ENCODE results near the gene PURA. TPM values are rescaled to one million over a fixed set of nuclear protein-coding genes. Genes with fewer than 3 reads are reported as not detected.
A peak's percentile ranks its signal among the peaks of the same experiment; 100 is the strongest.

The PURA gene
- total and polyA plus RNA-seq, 2 experiments from 2014 or later: 10.7 to 30.6 TPM

DNA sequence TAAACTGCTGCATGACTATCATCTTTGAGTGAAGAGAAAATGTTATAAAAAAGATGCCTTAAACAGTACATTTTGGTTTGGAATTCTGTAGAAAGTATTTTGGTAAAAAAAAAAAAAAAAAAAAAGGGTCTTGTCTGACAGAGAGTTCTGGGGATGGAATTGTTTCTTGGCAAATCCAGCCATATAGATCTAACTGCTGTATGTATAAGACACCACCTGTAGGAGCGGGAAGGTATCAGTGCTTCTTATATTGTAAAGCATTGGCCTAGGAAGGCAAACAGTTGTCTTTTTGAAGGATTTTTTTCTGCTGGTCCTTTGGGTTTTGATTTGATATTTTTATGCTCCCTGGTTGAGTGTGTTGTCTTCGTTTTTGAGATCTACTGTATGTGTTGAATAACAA lies 2.8 kb downstream of the PURA start:
- peaks cover 96% of the 10 kb centered on the region for H3K79me2 ChIP-seq (ENCODE audit: insufficient read depth)
- H3K4me2 ChIP-seq (ENCODE audit: unreplicated experiment): peak overlapping the region; percentile 81

GRCh38 chr5:140117523-140117922 lies 3.6 kb downstream of the PURA start:
- DNase-seq: no peak
- Histone ChIP-seq H3K36me3 (ENCODE audit: low read depth) (no peaks in the 10 kb centered on the region; the same call in 1 of the 2 replicates), H3K9ac (no peak overlapping the region), H3K4me2 (ENCODE audit: unreplicated experiment) (peak overlapping the region; percentile 81), H2AFZ (no peak overlapping the region), H3K27ac (no peak overlapping the region), H3K27me3 (replicated peaks; ENCODE audit: insufficient read depth) (no peaks in the 10 kb centered on the region), H3F3A (ENCODE audit: insufficient read depth) (peaks cover 9% of the 10 kb centered on the region), H4K20me1 (ENCODE audit: insufficient read depth) (peaks cover 18% of the 10 kb centered on the region; the same call in 1 of the 2 replicates), H3K9me2 (ENCODE audit: insufficient read depth) (no peaks in the 10 kb centered on the region), H3K9me3 (ENCODE audit: low read depth) (no peaks in the 10 kb centered on the region), H3K79me2 (ENCODE audit: insufficient read depth) (peaks cover 96% of the 10 kb centered on the region), H3K4me3 (no peak overlapping the region), H3K4me1 (ENCODE audit: insufficient read depth) (peaks cover 37% of the 10 kb centered on the region)
- in situ Hi-C loops (cut with MboI): no loop called here
- TF ChIP-seq EZH2 (IDR thresholded peaks at IDR 0.05; ENCODE audit: insufficient read depth, poor library complexity, severe bottlenecking): no peak
- no peak for TF ChIP-seq EZH2phosphoT487 (IDR thresholded peaks at IDR 0.05; ENCODE audit: insufficient read depth, low read depth)
- 73 to 79% methylated on average over 3 of the region's 3 CpGs for WGBS, 2 experiments (ENCODE audit: low coverage in 1 of 2, low lambda C conversion rate in 2 of 2, missing lambda C conversion rate in 2 of 2)

More for the DNA sequence above, 2.8 kb downstream of the PURA start:
- TF ChIP-seq EZH2phosphoT487 (IDR thresholded peaks at IDR 0.05; ENCODE audit: insufficient read depth, low read depth): no peak
- no peak for TF ChIP-seq EZH2 (IDR thresholded peaks at IDR 0.05; ENCODE audit: insufficient read depth, poor library complexity, severe bottlenecking)
- Histone ChIP-seq H4K20me1 (ENCODE audit: insufficient read depth) (peaks cover 18% of the 10 kb centered on the region; the same call in 1 of the 2 replicates), H3K36me3 (ENCODE audit: low read depth) (no peaks in the 10 kb centered on the region; the same call in 1 of the 2 replicates), H3F3A (ENCODE audit: insufficient read depth) (peaks cover 9% of the 10 kb centered on the region), H3K9me2 (ENCODE audit: insufficient read depth) (no peaks in the 10 kb centered on the region), H3K4me3 (peak overlapping the region; percentile 78; the same call in 1 of the 2 replicates), H3K9me3 (ENCODE audit: low read depth) (no peaks in the 10 kb centered on the region), H3K4me1 (ENCODE audit: insufficient read depth) (peaks cover 40% of the 10 kb centered on the region), H3K9ac (peak overlapping the region; percentile 89; the same call in 1 of the 2 replicates), H3K27me3 (replicated peaks; ENCODE audit: insufficient read depth) (no peaks in the 10 kb centered on the region), H3K27ac (no peak overlapping the region), H2AFZ (no peak overlapping the region)
- in situ Hi-C loops (cut with MboI): no loop called here
- WGBS, 2 experiments (ENCODE audit: low coverage in 1 of 2, low lambda C conversion rate in 2 of 2, missing lambda C conversion rate in 2 of 2): 76 to 80% methylated on average over 2 of the region's 2 CpGs
- peak; percentile 8 for DNase-seq

- Histone ChIP-seq H3K9me2 (ENCODE audit: insufficient read depth) (no peaks in the 10 kb centered on the region; the same call in 1 of the 2 replicates), H3K27ac (no peak overlapping the region), H3K9me3 (ENCODE audit: low read depth) (no peaks in the 10 kb centered on the region), H3K4me1 (ENCODE audit: insufficient read depth) (peaks cover 44% of the 10 kb centered on the region), H3K4me2 (ENCODE audit: unreplicated experiment) (no peak overlapping the region), H3K36me3 (ENCODE audit: low read depth) (no peaks in the 10 kb centered on the region; the same call in 1 of the 2 replicates), H3K4me3 (no peak overlapping the region), H2AFZ (no peak overlapping the region), H3K9ac (no peak overlapping the region), H4K20me1 (ENCODE audit: insufficient read depth) (peaks cover 18% of the 10 kb centered on the region; the same call in 1 of the 2 replicates), H3F3A (ENCODE audit: insufficient read depth) (peaks cover 9% of the 10 kb centered on the region), H3K79me2 (ENCODE audit: insufficient read depth) (peaks cover 96% of the 10 kb centered on the region), H3K27me3 (replicated peaks; ENCODE audit: insufficient read depth) (no peaks in the 10 kb centered on the region)
- TF ChIP-seq EZH2phosphoT487 (IDR thresholded peaks at IDR 0.05; ENCODE audit: insufficient read depth, low read depth): no peak
- TF ChIP-seq EZH2 (IDR thresholded peaks at IDR 0.05; ENCODE audit: insufficient read depth, poor library complexity, severe bottlenecking): no peak
- peak; percentile 40 for DNase-seq
- in situ Hi-C loops (cut with MboI): no loop called here
- 83 to 86% methylated on average over 3 of the region's 3 CpGs for WGBS, 2 experiments (ENCODE audit: low coverage in 1 of 2, low lambda C conversion rate in 2 of 2, missing lambda C conversion rate in 2 of 2)
Observed at GRCh38 chr5:140118302-140118936, 4.5 kb downstream of the PURA start.

DNA sequence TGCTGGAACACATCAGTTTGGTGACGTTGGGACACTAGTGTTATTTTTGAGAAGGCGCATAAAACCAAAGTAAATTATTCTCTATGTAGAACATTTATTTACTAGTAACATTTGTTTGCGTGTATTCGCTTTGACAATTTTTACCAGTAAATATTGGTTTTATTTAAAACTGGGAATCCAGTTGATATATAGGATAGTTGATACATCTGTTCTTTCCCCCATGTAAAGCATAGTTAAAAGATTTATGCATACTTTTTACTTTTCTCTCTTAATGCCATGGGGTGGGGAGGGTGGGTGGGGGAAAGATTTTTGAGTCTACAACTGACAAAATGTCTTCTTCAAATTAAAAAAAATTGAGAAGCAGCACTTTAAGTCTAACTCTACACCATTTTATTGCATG lies 11.7 kb downstream of the PURA start, which contains the start of gene IGIP:
TSS of gene IGIP (plus strand) at position 301 of the 400 bp plus-strand sequence. CDS start 2,540 bp downstream, outside the sequence.
- Histone ChIP-seq H3K79me2 (ENCODE audit: insufficient read depth) (peaks cover 99% of the 10 kb centered on the region), H3K4me3 (no peak within 1 kb of the TSS), H3K9me2 (ENCODE audit: insufficient read depth) (no peaks in the 10 kb centered on the region; the same call in 1 of the 2 replicates), H4K20me1 (ENCODE audit: insufficient read depth) (no peaks in the 10 kb centered on the region; the same call in 1 of the 2 replicates), H3K9ac (no peak within 1 kb of the TSS), H3K4me1 (ENCODE audit: insufficient read depth) (peaks cover 27% of the 10 kb centered on the region), H3F3A (ENCODE audit: insufficient read depth) (peaks cover 13% of the 10 kb centered on the region), H3K27ac (no peak within 1 kb of the TSS), H3K4me2 (ENCODE audit: unreplicated experiment) (no peak within 1 kb of the TSS), H3K36me3 (ENCODE audit: low read depth) (no peaks in the 10 kb centered on the region), H3K27me3 (replicated peaks; ENCODE audit: insufficient read depth) (no peaks in the 10 kb centered on the region), H3K9me3 (ENCODE audit: low read depth) (no peaks in the 10 kb centered on the region), H2AFZ (no peak within 1 kb of the TSS)
- DNase-seq: no peak
- WGBS, 2 experiments (ENCODE audit: low coverage in 1 of 2, low lambda C conversion rate in 2 of 2, missing lambda C conversion rate in 2 of 2): 91 to 93% methylated on average over 4 of the region's 4 CpGs
- TF ChIP-seq EZH2phosphoT487 (IDR thresholded peaks at IDR 0.05; ENCODE audit: insufficient read depth, low read depth) (no peak), EZH2 (IDR thresholded peaks at IDR 0.05; ENCODE audit: insufficient read depth, poor library complexity, severe bottlenecking) (no peak)
- in situ Hi-C loops (cut with MboI): no loop called here

Measured in GM23248 (cell line).